Fibroblast of skin of left biceps (primary cell): ENCODE measurements around the gene CCDC77.

Source experiments
- DNase-seq, 2 experiments: peaks; one replicate each; pipeline ENCODE4 v3.0.0-alpha.2; 2013; ENCODE audit warnings: low read depth in 2 of 2

Gene CCDC77

GRCh38 chr12:480831-481816, 79.7 kb downstream of the CCDC77 start:
- peak; percentile 12 to 19 for DNase-seq

GRCh38 chr12:482061-482460, 80.6 kb downstream of the CCDC77 start:
- no peak for DNase-seq

- no peak for DNase-seq
Measured at GRCh38 chr12:484096-484495, 82.7 kb downstream of the CCDC77 start.

GRCh38 chr12:490260-490659, 88.8 kb downstream of the CCDC77 start:
- no peak for DNase-seq
